Inflammatory macrophage treated with lipopolysaccharide for 1 hour (primary cell): ENCODE results near the gene SPATA21.
A peak's percentile ranks its signal among the peaks of the same experiment; 100 is the strongest.
"Not testable (repeated sequence)": the region's sequence is repeated elsewhere in the genome, so short reads cannot be mapped to it uniquely, and the experiment has no call there.

ENCODE experiments used
- DNase-seq, 2 donors: peaks; one replicate each; pipeline ENCODE4 v3.0.0-alpha.2; 2020 to 2022

The SPATA21 gene

GRCh38 chr1:16376971-16377370, 60.3 kb downstream of the SPATA21 start:
- no peak for DNase-seq

- DNase-seq: no peak
Observed at GRCh38 chr1:16375521-16376340, 61.5 kb downstream of the SPATA21 start.

GRCh38 chr1:16374266-16374665, 63.0 kb downstream of the SPATA21 start:
- DNase-seq: no peak

DNA sequence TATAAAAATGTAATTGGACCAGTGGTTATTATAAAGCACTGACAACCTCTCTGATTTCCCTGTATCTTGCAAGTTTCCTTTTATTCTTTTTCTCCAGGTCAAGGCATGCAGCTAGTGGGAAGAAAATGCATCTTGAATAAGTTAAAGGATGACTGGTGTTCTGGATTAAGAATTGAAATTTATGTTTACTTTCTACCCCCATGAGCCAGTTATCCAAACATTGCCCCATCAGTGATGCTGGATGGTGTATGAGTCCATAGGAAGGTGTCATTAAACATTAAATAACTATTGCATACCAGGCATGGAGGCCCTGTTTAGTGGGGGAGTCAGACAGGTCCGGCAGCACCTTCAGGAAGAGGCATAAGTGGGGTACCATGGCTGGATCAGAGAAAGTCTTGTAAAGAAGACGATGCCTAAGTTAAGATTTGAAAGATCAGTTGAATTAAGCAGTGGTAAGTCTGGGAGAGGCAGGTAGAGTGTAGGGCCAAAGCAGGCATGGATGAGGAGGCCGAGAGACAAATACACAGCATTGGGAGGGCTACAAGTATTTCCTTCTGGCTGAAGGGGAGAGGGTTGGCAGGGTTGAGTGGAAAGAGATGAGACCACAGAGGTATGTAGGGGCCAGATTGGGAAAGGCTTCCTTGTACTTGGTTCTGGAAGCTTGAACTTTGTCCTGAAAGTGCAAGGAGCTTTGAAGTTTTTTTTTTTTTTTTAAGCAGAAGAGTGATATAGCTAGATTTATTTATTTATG, 64.5 kb downstream of the SPATA21 start:
- no peak for DNase-seq

DNA sequence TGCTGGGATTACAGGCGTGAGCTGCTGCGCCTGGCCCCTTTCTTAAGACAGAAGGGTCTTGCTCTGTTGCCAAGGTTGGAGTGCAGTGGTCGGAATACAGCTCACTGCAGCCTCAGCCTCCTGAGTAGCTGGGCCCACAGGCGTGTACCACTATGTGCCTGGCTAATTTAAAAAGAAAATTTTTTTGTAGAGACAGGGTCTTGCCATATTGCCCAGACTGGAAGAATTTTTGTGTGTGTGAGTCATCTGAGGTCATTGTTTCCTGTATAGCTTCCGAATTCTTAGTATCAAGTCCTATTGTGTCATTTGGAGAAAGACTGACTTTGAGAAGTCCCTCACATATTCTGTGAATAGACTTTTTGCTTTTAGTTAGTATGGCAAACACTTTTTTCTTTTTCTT, 65.5 kb downstream of the SPATA21 start:
- DNase-seq: peak; percentile 83 to 84

DNA sequence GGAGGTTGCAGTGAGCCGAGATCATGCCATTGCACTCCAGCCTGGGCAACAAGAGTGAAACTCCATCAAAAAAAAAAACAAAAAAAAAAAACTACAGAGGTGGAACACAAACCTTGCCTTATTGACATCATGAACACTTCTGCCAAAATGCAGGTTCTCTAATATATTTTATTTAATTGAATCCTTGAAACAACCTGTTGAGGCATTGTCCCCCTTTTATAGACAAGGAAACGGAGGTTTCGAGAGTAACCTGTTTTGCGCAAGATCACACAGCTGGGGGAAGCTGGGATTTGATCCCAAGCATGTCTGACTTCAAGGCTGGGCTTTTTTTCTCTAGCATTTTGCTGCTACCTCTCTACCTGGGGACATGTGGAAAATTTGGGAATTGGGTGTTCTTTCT, 67.4 kb downstream of the SPATA21 start:
- DNase-seq: no peak

- no peak for DNase-seq
Observed at GRCh38 chr1:16367968-16368890, 69.0 kb downstream of the SPATA21 start.

DNA sequence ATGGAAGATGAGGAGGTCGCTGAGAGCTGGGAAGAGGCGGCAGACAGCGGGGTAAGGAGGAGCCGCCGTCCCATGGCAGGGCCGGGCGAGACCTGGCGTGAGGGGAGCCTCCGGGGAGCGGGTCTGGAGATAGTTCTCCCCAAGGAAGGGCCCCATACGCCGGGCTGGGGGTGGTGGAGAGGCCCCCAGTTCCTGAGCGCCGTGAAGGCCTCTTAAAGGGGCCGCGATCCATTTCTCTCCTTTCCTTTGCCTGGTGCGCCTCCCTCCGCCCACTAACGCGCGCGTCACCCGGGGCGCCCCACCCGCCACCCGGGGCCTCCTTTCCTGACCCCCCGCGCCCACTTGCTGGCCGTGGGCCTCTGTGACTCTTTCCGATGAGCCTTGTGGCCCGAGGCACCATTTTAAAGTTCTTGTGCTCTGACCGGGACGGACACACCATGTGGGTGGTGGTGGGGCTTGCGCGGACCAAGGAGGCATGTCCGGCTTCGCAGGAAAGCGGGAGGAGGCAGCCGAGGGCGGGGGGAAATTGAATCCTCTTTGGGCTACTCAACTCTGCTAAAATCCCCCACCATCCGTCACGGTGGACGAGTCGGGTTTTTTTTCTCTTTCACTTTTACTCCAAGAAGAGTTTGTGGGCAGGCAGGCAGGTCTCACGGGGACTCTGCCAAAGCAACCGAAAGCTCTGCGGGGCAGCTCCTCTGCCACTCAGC, 69.8 kb downstream of the SPATA21 start:
- peak; percentile 95 to 98 for DNase-seq

DNA sequence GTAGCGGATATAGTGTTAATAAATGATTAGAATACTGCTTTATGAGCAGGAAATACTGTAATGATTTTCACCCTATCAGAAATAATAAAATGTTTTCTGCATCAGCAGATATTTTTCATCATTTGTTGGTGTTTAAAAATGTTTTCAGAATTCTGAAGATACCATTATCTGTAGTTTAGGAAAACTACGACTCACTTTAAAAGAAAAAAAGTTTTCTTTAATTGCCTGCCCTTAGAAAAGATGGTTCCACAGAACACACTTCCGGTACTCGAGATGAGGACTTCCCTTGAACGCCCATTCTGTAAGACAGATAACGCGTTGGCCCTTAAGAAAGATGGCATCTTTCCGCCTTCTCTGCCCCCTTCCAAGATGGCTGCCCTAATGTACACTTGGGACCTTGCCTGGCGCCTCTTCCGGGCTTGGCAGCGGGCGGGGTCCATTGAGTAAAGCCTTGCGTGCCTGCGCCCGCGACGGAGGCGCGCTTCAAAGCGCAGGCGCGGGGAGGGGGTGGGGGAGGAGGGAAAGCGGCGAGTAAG, 70.4 kb downstream of the SPATA21 start, which contains the start of gene SZRD1:
Gene SZRD1, plus strand, starts transcription at position 521 of the 536 bp plus-strand sequence. CDS start 16 bp downstream, outside the sequence.
- DNase-seq: peak; percentile 98 to 99

GRCh38 chr1:16365146-16365498, 72.1 kb downstream of the SPATA21 start:
- not testable (repeated sequence) for DNase-seq

- no peak for DNase-seq
Observed at GRCh38 chr1:16356867-16357266, 80.4 kb downstream of the SPATA21 start.

GRCh38 chr1:16354619-16355018, 82.6 kb downstream of the SPATA21 start:
- DNase-seq: no peak

DNA sequence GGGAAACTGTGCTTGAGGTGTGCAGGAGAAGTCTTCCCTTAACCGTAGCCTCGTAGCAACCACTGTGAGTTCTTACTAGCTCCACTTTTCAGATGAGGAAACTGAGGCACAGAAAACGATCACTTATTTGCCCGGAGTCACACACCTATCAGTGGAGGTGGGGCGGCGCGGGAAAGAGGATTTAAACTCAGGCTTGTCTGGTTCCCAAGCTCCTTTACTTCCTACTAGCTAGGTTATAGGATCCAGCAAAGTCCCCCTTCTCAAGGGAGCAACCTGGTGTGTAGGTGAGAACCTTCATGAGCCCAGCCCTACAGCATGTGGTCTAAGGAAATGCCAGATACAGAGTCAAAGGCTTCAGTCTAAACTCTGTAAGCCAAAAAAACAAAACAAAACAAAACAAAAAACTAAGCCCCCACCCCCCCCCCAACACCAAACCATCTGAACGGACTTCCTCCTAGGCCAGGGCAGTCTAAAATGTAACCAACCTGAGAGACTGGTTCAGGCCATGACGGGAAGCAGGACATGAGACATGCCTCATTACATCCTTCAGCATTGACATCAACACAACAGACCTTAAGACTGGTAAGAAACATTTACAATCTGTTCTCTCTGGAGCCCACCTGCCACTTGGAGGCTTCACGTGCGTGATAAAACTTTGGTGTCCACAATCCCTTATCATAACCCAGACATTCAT, 84.2 kb downstream of the SPATA21 start:
- DNase-seq: no peak

GRCh38 chr1:16351994-16352841, 85.0 kb downstream of the SPATA21 start, which contains the start of gene FBXO42:
Gene FBXO42, minus strand, starts transcription at chr1:16352480. Its CDS starts 37,062 bp downstream, at chr1:16315418.
- DNase-seq: peak; percentile 88 to 94

DNA sequence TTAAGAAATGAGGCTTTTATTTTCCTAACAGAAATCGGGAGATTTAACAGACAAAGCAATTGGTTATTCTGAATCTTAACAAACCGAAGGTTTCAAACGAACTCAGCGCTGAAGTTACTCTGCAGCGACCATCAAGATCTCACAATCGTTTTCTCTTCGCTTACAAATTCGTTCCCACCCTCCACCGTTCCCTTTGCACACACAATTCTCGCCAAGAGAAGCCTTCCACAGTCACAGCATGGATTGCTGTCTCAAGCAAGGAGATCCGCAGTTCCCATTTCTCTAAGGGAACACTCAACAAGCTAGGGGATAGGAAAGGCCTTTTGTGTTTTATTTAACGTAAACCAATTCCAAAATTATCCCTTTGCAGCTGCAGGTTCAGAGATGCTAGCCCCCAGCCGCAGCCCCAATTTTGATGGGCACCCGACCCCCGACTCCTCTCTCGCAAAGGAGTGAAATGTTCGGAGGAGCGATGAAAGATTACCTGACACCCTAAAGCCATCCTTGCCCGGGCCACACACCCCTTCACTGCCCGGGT, 85.7 kb downstream of the SPATA21 start:
- DNase-seq: no peak

DNA sequence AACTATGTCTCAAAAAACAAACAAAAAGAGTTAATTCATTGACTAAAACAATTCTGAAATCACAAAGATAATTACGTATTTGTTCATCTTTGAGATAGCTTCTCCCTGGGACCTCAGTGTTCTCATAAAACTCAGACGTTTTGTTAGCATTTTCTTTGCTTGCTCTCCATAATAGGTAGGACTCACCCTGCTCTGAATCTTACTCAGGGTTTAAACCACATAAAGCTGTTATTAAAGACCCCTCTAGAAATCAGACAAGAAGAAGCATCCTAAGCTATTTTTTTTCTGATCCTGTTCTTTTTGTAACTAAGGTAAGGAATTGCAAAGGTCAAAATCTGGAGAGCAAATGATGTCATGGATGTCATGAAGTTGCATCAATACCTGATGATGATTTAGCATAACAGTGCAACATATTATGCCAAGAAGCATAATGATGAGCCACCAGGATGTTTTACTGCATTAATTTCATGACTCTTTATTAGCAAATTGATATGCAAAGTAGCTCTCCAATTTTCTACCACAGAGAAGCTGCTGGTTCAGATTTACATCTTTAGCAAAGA, 87.3 kb downstream of the SPATA21 start:
- DNase-seq: peak in 1 of 2 donors; percentile 60
